GM12874 (cell line): ENCODE data around the gene SMIM14.

Experiments used
- CTCF ChIP-seq: IDR thresholded peaks from 2 replicates; pipeline ENCODE4 v1.5.1; 2011; ENCODE audit warnings: low read depth, mild to moderate bottlenecking, control low read depth, low read length, moderate library complexity; ENCODE audit not compliant: insufficient read depth

Gene SMIM14

GRCh38 chr4:39635023-39635422 lies 3.6 kb downstream of the SMIM14 start:
- no peak for TF ChIP-seq CTCF

- no peak for TF ChIP-seq CTCF
Observed at GRCh38 chr4:39631700-39632079, 7.0 kb downstream of the SMIM14 start.

GRCh38 chr4:39627413-39627812 lies 11.3 kb downstream of the SMIM14 start:
- TF ChIP-seq CTCF = no peak

- no peak for TF ChIP-seq CTCF
Observed at GRCh38 chr4:39626913-39627312, 11.8 kb downstream of the SMIM14 start.

- TF ChIP-seq CTCF = no peak
Observed at GRCh38 chr4:39626261-39626660, 12.4 kb downstream of the SMIM14 start.

- no peak for TF ChIP-seq CTCF
Observed at GRCh38 chr4:39621582-39621981, 17.1 kb downstream of the SMIM14 start.

- no peak for TF ChIP-seq CTCF
Observed at GRCh38 chr4:39620551-39621313, 17.9 kb downstream of the SMIM14 start.
